Peyer's patch (tissue), 4 donors: Measurements from ENCODE around the gene TPM1. TPM values are rescaled to one million over a fixed set of nuclear protein-coding genes. Genes with fewer than 3 reads are reported as not detected.

Experiments
- DNase-seq, 3 donors: peaks; one replicate each; pipeline ENCODE4 v3.0.0-alpha.2; 2017 to 2019
- H3K27ac ChIP-seq, 4 donors: fragments of 200-600 bp; sonication (generic); one replicate each; pipeline ENCODE4 v1.5.1; 2016 to 2019
- H3K27me3 ChIP-seq, 2 donors: fragments of 200-600 bp; sonication (generic); one replicate each; pipeline ENCODE4 v1.5.1; 2019
- H3K36me3 ChIP-seq, 3 donors: fragments of 200-600 bp; sonication (generic); one replicate each; pipeline ENCODE4 v1.5.1; 2016 to 2019
- H3K4me1 ChIP-seq, 4 donors: fragments of 200-600 bp; sonication (generic); one replicate each; pipeline ENCODE4 v1.5.1; 2016 to 2019
- H3K4me3 ChIP-seq, 4 donors: fragments of 200-600 bp; sonication (generic); 1 replicate in 3 of 4; 2 replicates in 1 of 4; pipeline ENCODE4 v1.5.1; 2016 to 2019; ENCODE audit warnings: mild to moderate bottlenecking in 1 of 4
- H3K9me3 ChIP-seq, 4 donors: fragments of 200-600 bp; sonication (generic); one replicate each; pipeline ENCODE4 v1.5.1; 2016 to 2019; ENCODE audit warnings: mild to moderate bottlenecking in 1 of 4
- CTCF ChIP-seq, 6 experiments: fragments of 450-650 bp in 4 of 6; fragments of 200-600 bp in 2 of 6; sonication (generic) in 1 of 6; IDR thresholded peaks; one replicate each; pipeline ENCODE4 v1.5.1; 2017 to 2019; ENCODE audit warnings: antibody characterized with exemption in 6 of 6, mild to moderate bottlenecking in 3 of 6, moderate library complexity in 1 of 6
- POLR2A ChIP-seq, 2 donors: fragments of 450-650 bp; IDR thresholded peaks; one replicate each; pipeline ENCODE4 v1.5.1; 2017; ENCODE audit warnings: antibody characterized with exemption in 2 of 2, mild to moderate bottlenecking in 2 of 2, moderate library complexity in 2 of 2
- total RNA-seq, 4 donors: library from RNA; depleted of rRNA; stranded (reverse); fragments of >200 nt; gene quantifications; one replicate each; pipeline ENCODE4 v1.1.0, GENCODE V29; 2016

The TPM1 gene
- total RNA-seq, 4 donors from 2014 or later: 555 to 997 (median 617) TPM

- Histone ChIP-seq H3K27ac (no peak overlapping the region), H3K36me3 (no peaks in the 10 kb centered on the region), H3K4me3 (no peak overlapping the region), H3K9me3 (no peaks in the 10 kb centered on the region), H3K27me3 (no peaks in the 10 kb centered on the region), H3K4me1 (no peaks in the 10 kb centered on the region)
- TF ChIP-seq POLR2A (IDR thresholded peaks at IDR 0.05) (no peak), CTCF (IDR thresholded peaks at IDR 0.05) (no peak)
- no peak for DNase-seq
Measured at GRCh38 chr15:63114465-63114864, 71.9 kb downstream of the TPM1 start.

Other genes with a start within 250 kb of the TPM1 start
- 10 to 100 TPM; 10.9 to 37.1 (median 12.6) TPM for gene LACTB, start 79.1 kb downstream of the TPM1 start, total RNA-seq
- gene RPS27L, start 114.7 kb downstream of the TPM1 start, total RNA-seq: 100 to 1,000 TPM in 2 of 4 donors, 10 to 100 TPM in 2; 78.4 to 226 (median 110) TPM
- gene RAB8B, start 146.9 kb downstream of the TPM1 start, total RNA-seq: 10 to 100 TPM; 11.7 to 35.5 (median 25.3) TPM
- 1 to 10 TPM; 3.3 to 4.8 (median 3.9) TPM for gene APH1B, start 234.9 kb downstream of the TPM1 start, total RNA-seq